GM21390 (cell line): ENCODE results near the gene GPAT3.
A peak's percentile ranks its signal among the peaks of the same experiment; 100 is the strongest.
"Not testable (repeated sequence)": the region's sequence is repeated elsewhere in the genome, so short reads cannot be mapped to it uniquely, and the experiment has no call there.

Source experiments
- ATAC-seq: cut with Tn5 transposase; IDR thresholded peaks from one replicate; pipeline ENCODE4 v1.9.1; 2021; ENCODE audit not compliant: unreplicated experiment

The GPAT3 gene

DNA sequence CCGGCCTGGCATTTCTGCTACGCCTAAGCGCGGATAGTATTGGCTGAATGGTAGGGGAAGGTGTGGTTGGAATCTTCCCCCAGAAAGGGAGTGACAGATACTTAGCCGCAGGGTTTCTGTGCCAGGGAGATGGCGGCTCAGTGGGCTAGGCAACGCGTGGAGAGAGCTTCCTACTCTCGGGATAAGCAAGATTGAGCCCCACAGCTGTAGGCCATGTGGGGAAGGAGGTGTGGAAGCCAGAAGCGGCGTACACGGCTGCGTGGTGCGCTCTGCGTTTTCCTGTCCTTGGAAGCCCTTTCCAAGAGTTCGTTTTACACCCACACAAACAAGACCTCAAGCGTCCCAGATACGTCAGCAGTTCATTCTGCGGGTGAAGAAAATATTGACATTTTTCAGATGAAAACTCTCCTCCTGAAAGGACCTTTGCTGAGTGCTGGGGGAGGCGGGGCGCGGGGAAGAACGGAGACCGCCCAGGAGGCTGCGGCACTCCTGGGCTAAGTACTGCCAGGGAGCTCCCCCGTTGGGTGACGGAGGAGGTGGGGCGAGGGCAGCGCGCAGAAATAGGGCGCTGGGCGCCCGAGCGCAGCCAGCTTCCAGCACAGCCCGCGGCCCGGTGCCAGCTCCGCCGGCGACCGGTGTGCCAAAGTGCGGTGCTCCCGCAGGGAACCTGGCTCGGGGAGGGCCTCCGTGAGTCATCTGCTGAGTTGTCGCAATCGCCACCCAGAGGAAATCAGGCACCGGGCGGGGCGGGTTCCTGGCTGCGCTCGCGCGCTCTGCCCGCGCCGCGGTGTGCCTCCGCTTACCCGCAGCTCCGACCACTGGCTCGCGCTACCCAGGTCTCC, at the start of gene GPAT3:
GPAT3 (plus strand) TSS at position 589 of the 842 bp plus-strand sequence. CDS start 515 bp downstream, outside the sequence.
- peak; percentile 76 for ATAC-seq

DNA sequence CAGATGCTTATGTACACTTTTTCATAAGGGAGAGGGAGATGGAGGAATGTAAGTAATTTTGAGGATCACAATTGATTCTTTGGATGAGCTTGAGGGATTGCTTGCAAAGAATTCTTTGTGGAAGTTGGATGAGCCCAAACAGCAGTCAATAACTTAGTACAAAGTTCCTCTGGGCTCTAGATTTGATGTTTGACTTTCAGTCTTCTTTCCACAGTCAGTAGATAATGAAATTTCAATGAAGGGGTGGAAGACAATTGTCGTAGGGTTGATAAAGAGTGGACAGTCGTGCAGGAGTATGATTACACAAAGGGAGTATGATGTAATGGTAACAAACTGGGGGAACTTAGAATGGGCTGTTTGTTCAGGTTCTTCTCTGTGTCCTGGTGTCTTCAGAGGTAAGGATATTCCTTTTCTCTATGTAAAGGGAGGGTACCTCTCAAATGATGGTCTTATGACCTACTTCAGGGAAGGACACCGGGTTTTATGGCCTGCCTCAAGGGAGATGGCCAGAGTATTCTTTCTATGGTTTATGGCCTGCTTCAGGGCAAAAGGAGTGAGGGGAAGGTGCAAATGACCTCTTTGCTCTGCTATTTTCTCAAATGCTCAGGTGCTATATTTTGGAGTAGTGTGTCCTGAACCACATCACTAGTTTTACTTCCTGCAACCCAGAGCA, 49.3 kb upstream of the GPAT3 start:
- no peak for ATAC-seq

DNA sequence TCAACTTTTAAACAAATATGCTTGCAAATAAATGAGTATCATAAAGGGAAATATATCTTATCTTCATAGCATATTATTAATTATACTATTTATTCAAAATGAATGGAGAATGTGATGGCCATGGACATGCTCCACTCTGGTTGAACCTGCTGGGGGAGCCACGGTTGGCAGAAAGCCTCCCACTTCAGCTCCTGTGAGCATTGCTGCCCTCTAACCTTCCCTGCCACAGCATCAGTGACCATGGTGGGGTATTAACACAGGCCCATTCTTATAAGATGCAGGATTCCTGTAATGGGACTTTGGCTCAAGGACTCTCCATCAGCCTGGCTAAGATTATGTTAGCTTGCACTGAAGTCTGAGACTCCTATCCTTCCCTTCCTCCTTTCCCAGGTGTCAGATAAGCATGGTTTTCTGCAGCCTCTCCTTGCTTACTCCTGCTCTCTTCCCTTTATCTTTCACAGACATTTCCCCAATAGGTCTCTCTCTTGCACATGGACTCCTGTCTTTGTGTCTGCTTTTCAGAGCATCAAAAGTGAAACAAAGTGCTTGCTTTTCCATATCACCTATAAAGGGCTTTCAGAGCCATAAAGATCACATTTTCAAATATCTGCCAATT, 46.1 kb upstream of the GPAT3 start:
- ATAC-seq = no peak

DNA sequence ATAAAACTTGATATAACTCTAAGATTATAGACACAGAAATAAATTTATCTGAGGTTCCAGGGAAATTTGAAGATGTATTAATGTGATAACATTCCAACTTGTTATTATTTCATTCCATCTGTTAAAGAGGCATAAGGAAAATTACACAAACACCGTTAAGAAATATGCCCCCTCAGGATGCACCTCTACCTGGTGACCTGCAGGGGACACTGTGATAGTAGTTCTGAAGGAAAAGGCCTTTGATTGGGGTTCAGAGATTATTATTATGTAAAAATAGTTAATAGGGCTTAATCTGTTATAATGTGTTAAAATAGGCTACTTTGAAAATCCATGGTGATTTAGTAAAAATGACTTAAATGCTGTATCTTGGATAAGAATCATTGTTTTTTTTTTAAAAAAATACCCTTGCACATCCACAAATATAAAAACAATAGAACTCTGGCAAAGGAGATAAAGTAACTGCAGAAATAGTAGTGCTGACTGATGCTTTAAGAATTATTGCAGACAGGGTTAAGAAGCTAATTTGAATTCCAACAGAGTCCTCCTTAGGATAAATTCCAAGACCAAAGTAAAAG, 44.9 kb upstream of the GPAT3 start:
- peak; percentile 68 for ATAC-seq

DNA sequence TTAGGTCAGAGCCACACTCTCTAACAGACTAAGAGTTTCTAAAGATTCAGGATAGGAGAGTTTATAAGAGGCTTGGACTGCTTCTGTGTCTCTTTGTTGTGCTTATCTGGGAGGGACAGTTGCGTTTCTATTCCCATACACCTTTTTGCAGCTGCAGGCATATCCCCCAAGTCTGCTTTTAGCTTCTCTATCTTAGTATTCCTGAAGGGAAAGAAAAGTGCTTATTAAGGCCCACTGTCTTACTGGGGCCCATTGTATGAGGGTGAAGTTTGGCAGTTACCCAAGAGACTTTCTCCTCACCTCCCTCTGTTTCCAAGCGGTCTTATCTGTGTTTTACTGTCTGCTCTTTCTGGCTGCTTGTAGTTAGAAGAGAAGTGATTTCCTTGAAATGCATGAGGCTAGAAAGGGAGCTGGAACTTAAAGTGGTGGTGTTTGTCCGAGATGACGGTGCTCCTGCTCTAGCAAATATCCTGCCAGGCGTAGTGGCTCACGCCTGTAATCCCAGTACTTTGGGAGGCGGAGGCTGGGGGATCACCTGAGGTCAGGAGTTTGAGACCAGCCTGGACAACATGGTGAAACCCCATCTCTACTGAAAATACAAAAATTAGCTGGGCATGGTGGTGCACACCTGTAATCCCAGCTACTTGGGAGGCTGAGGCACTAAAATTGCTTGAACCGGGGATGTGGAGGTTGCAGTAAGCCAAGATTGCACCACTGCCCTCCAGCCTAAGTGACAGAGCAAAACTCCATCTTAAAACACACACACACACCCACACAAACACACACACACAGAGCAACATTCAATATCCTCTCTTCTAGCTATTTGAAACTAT, 39.6 kb upstream of the GPAT3 start:
- not testable (repeated sequence) for ATAC-seq

DNA sequence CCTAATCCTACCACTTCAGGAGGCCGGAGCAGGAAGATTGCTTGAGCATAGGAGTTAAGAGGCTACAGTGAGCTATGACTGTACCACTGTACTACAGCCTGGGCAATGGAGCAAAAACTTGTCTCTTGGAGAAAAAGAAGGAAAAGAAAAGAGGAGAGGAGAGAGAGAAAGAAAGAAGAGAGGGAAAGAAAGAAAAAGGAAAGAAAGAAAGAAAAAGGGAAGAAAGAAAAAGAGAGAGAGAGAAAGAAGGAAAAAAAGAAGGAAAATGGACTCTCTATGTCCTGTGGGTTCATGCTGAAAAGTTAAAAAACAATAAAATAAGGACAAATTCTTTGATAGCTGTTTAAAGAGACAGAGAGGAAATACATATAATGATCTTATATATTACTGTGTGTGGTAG, 37.7 kb upstream of the GPAT3 start:
- no peak for ATAC-seq

DNA sequence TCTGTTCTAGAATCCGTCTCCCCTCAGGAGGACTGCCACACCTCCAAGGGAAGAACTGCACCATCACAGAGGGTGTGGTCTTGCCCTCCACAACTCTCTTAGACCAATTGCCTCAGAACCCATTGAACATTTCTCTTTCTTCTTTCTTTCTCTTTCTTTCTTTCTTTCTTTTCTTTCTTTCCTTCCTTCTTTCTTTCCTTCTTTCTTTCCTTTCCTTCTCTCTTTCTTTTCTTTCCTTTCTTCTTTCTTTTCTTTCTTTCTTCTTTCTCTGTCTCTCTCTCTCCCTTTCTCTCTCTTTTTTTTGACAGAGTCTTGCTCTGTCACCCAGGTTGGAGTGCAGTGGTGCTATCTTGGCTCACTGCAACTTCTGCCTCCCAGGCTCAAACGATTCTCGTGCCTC, 34.2 kb upstream of the GPAT3 start:
- not testable (repeated sequence) for ATAC-seq

DNA sequence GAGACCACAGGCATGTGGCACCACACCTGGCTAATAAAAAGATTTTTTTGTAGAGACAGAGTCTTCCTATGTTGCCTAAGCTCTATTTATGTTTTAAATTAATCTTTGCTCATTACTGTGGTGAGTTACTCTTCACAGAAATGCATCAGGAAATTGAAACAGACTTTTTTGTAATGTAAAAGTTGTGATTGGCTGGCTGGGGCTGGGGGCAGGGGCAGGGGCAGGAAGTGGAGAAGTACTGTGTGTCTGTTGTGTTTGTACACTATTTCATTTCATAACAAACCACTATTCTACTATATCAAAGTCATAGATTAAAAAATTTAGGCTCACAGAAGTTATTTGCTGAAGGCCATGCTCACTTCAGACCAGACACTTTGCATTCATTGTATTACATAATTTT, 31.9 kb upstream of the GPAT3 start:
- ATAC-seq = no peak

DNA sequence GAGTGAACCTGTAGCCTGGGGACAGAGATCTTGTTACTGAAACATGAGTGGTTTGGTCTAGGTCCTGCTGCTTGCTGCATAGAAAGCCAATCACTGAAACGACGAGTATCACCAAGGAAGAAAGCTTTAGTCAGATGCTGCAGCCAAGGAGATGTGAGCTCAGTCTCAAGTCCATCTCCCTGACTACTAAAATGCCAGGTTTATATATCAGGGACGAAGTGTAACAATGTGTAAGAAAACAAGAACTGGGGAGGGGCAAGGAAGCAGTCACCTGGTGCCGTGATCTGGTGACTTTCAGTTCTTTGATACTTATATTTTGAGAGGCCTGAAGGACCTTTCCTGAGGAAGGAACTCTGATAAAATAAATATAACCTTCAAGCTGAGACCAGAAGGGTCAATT, 31.4 kb upstream of the GPAT3 start:
- no peak for ATAC-seq

DNA sequence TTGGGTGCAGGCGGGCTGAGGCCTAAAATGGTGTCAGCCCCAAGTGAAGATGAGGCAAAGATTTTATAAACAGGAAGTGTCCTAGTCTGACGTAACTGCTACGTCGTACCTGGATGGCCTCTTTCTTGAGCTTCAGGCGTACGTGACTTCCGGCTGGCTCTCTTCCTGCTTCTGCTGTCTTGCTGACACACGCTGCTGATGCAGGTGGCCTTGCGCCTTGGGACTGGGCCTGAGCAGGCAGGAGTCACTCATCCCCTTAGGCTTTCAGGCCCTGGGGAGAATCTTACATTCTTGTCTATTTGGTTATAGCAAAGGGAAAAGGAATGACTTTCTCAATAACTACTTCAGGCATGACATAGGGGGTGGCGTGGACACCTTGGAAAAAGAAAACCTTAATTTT, 30.9 kb upstream of the GPAT3 start:
- no peak for ATAC-seq

DNA sequence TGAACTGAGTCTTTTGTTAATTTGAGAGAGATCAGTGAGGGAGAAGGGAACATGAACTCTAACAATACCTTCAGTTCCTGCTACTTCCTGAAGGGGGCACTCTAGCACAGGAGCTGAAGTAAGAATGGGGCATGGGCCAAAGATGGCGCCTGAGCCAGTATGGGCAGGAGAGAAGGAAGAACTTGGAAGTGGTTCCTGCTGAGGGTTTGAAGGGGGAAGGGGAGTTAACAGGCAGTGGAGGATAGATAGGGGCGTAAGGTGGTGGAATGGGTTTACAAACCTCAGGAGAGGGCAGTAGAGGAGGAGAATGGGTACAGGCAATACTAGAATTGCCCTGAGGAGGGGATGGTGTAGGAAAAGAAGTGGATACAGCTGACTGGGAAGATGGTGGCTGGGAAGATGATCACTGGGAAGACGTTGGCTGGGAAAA, 26.7 kb upstream of the GPAT3 start:
- not testable (repeated sequence) for ATAC-seq

DNA sequence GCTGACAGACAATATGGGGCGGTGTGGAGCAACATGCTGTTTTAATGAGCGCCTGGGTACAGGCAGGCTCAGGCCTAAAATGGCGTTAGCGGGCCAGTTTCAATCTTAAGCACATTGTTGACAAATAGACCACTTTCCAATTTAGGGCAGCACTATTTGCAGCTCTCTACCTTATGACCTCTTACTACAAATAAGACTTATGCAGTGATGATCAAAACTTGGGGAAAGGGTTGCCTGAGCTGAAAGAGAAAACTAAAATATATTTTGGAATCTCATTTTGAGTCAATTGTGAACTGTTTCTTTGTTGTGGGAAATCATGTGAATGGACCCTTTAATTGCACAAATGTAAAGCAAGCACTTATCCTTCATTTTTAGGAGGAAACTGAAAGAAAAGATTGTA, 25.5 kb upstream of the GPAT3 start:
- no peak for ATAC-seq

DNA sequence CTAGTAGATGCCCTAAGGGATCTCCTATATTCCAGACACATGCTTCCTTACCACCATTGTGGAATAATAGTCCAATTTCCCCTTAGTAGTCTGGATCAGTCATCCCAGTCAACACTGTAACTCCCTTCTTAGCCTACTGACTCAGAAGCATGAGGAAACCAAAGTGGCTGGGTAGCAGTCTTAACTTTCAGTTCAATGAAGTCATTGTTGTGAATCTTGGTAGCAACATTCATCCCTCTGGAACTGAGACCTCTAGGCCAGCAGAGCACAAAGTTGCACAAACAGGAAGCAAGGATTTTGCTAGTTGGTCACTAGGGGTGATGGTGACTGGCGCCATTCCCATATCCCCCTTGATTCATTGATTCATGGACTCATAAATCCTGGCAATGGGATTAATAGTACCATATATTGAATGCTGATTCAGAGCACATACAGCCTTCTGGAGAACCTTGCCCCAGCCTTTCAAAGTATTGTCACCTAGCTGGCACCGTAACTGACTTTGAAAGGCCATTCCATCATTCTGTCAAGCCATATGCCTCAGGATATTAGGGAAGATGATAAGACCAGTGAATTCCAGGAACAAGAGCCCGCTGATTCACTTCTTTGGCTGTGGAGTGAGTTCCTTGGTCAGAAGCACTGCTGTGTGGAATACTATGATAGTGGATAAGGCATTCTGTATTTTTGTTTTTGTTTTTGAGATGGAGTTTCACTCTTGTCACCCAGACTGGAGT, 19.7 kb upstream of the GPAT3 start:
- no peak for ATAC-seq

DNA sequence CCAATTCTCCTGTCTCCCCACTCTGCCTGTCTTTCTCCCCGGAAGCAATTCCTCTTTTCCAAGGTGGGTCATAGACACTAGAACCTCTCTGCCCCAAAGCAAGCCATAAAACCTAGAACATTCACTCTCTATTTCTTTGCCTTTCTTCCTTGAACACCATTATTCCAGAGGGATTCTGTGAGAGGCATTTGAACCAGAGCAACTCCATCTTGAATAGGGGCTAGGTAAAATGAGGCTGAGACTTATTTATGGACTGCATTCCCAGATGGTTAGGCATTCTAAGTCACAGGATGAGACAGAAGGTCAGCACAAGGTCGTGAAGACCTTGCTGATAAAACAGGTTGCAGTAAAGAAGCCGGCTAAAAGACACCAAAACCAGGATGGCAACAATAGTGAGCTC, 13.7 kb upstream of the GPAT3 start:
- no peak for ATAC-seq

DNA sequence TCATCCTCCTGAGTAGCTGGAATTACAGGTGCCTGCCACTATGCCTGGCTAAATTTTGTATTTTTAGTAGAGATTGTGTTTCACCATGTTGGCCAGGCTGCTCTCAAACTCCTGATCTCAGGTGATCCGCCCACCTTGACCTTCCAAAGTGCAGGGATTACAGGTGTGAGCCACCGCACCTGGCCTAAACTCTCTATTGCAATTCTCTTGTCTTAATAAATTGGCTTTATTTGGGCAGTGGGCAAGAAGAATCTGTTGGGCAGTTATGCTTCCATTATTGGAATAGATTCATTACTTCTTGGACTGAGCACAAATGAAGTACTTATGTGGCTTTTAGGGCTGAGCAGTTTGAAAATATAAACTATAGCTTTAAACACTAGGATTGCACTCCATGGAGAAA, 8.2 kb upstream of the GPAT3 start:
- ATAC-seq = no peak

DNA sequence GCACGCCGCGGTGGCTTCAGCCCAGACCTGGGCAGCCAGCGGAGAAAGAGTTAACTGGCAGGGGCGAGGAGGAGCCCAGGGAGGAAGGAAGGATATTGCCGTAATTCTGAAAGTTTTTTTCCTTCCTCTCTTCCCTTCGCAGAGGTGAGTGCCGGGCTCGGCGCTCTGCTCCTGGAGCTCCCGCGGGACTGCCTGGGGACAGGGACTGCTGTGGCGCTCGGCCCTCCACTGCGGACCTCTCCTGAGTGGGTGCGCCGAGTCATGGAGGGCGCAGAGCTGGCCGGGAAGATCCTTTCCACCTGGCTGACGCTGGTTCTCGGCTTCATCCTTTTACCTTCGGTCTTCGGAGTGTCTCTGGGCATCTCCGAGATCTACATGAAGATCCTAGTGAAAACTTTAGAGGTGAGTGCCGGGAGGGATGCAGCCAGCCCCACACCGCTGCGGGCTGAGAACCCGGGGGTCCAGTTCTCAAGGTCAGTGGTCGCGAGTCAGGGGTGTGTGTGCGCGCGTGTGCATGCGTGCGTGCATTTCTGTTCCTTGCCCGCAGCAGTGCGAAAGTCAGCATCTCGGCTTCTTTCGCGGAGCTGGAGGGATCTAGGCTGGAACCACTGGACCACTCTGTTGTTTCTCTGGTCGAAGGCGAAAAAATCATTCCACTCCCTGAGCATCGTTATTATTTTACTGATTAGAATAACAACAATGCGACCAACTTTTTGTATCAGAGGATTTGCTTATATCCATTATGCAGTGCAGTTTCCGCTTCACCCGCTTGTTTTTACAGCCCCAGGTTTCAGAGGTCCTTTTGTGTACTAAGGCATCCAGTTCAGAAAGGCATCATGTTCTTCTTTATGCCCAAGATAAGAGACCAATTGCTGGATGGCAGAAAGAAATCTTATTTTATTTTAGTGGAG, 709 bp downstream of the GPAT3 start:
- peak; percentile 15 for ATAC-seq

DNA sequence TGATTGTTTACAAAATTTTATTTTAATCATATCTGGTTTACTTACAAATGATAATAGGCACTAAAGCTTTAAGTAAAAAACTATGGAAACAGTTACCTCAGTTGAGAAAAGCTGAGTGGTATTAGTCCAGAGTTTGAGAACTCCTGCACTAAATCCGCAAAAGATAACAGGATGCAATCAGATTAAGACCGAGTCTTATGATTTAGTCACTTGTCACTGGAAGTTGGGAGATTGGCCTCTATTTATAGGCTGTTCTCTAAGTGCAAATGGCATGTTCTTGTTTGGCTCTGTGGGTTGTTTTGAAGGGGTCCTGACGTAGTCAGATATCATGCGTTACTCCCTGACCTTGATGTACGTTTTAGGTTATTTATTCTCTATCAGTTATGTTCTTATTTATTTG, 6.3 kb downstream of the GPAT3 start:
- ATAC-seq = no peak

DNA sequence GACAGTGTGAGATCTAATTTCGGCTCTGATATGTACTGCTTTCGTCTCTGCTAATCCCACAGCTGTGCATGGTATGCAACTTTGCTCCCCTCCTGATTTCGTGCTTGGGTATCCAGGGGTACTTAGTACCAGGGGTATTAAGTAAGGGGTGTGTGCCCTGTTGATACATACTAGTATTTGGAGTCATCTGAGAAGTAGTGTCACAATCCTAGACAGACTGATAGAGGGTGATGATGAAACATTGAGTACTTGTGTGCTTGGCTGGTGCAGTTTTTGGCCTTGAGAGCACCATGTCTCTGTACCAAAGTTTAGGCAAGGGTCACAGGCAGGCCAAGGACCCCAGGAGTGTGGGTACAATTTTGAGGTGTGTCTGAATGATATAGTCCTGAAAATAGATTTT, 10.9 kb downstream of the GPAT3 start:
- ATAC-seq = no peak
